HG03457 (cell line): ENCODE results near the gene FAM3A.

Source experiments
- ATAC-seq: cut with Tn5 transposase; IDR thresholded peaks from one replicate; pipeline ENCODE4 v1.9.1; 2021; ENCODE audit warnings: moderate number of reproducible peaks; ENCODE audit not compliant: unreplicated experiment

Gene FAM3A

DNA sequence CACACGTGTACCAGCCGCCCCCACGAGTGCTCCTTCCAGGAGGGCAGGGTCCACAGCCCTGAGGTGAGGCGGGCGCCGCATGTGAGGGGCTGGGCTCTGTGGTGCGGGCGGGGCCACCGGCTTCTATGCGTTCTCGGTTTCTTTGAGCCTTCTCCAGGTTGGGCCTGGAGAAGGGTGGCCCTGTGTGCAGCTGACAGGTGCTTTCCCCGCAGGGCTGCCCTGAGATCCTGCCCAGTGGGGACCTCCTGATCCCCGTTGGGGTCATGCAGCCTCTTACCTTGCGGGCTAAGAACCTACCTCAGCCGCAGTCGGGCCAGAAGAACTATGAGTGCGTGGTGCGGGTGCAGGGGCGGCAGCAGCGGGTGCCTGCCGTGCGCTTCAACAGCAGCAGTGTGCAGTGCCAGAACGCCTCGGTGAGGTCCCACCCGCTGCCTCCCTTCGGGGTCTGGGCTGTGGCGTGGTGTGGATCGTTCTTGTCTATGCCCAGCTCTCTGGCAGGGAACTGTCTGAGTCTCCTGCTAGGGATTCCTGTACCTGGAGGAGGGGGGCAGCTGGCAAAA lies 51.1 kb downstream of the FAM3A start:
- ATAC-seq: no peak

DNA sequence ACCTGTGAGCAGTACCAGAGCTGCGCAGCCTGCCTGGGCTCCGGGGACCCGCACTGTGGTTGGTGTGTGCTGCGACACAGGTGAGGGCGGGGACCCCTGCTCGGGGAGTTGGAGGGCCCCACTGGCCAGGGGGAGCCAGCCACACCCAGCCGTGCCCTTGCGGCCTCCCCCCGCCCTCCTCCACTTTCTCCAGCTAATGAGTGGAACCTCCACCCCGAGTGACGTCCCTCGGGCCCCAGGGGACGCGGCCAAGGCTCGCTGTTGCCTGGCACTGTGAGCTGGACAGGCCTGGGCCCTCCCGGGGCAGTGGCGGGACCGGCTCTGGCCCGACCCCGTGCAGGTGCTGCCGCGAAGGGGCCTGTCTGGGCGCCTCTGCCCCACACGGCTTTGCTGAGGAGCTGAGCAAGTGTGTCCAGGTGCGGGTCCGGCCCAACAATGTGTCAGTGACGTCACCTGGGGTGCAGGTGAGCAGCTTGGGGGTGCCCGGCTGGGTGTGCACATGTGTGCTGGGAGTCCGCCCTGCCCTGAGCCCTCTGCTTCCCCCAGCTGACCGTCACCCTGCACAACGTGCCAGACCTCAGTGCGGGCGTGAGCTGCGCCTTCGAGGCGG lies 52.3 kb downstream of the FAM3A start:
- no peak for ATAC-seq

DNA sequence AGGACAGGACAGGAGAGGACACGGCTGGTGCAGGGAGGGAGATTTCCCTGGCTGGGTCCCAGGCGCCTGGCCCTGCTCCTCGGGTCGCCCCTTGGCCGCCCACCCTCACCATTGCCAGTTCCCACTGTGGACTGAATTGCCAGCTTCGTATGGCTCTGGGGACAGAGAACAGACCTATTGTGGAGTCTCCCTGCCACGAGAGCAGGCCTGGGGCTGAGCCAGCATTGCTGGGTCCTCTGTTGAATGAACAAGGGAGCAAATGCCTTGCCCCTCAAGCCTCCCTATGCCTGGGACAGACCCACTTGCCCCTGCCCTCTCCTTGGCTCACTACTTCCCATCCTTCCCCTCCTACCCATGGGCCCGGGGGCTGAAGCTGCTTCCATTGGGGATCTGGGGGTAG lies 53.6 kb downstream of the FAM3A start:
- no peak for ATAC-seq

DNA sequence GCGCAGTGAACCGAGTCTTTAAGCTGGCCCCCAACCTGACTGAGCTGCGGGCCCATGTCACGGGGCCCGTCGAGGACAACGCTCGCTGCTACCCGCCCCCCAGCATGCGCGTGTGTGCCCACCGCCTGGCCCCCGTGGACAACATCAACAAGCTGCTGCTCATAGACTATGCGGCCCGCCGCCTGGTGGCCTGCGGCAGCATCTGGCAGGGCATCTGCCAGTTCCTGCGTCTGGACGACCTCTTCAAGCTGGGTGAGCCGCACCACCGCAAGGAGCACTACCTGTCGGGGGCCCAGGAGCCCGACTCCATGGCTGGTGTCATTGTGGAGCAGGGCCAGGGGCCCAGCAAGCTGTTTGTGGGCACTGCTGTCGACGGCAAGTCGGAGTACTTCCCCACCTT lies 55.7 kb downstream of the FAM3A start:
- ATAC-seq: no peak

DNA sequence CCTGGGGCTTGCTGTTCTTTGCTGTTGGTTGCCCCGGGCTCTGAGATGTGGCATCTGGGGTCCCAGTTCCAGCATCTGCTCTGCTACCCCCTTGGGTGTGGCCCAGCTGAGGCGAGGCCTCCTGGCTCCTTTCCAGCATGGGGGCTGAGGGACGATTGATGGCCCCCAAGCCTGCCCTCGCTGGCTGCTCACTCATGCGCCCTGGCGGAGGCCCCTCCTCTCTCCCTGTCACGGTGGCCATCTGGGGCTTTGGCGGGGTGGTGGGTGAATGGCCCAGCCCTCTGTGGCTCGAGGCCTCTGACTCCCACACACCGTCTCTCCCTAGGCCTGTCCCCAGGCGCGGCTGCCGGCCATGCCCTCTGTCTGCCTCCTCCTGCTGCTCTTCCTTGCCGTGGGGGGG lies 56.2 kb downstream of the FAM3A start:
- no peak for ATAC-seq

DNA sequence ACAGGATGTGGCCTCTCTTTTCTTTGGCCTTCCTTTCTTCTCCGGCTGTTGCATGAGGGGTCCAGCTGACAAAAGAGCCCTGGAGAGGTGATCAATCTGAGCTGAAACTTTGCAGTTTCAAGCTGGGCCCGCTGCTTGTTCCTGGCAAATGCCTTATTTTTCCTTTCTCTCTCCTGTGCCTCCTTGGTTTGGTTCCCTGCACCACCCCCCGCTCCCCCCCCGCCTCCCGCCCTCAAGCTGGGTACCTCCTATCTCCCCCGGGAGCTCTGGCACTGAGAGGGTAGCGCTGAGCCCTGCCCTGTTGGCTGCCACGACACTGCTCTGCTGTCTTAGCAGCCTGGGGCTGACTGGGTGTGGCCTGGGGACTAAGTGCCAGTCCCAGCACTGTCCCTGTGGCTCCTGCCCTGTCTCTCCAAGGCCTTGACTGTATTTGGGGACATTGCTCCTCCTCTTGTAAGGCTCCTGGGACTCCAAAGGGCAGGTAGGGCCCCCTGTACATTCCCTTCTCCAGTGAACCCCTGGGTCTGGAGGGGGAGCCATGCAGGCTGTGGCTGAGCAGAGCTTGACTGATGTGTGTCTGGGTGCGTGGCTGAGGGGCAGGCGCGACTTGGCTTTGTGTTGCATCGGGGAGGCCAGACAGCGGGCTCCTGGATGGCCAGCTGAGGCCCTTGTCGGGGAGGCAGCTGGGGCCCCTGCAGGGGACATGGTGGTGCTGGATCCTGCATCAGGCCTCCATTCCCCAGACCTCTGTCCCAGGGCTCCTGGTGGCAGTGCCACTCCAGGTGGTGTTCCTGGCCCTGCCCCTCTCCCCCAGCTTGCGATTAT lies 56.9 kb downstream of the FAM3A start:
- ATAC-seq: no peak

DNA sequence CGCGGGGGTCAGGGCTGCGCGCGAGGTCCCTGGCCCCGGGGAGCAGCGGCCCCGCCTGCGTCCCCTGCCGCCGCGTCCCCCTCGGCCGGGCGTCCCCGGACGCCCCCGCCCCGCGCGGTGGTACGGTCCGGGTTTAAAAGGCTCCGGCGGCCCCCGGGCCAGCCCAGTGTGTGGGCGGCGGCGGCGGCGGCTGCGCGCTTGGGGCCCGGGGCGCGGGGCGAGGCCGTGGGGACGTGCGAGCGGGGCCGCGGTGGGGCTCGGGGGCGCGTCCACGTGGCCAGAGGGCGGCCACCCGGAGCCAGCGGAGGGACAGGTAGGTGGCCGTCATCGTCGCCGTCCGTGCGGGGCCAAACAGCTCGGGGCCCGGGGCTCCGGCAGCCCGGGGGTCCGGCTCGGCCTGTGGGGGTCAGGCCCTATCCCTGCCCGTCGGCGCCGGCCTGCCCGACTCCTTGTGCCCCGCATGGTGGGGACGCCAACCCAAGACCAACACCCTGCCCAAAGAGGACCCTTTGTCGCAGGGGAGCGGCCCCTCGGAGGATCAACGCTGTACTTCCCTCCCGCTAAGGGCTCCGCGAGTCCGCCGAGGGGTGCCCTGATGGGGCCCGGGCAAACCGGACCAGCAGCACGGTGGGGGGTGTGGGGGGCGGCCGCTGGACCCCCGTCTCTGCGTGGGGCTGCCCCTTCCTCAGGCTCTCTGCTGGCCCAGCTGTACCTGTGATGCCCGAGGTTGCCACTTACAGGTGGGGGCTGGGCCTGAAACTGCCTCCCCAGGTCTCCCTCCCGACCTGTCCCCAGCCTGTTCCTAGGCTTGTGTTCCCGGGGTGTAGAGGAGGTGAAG lies 57.7 kb downstream of the FAM3A start, which contains the start of gene PLXNA3:
PLXNA3 (plus strand) TSS at position 166 of the 838 bp plus-strand sequence. CDS start 1,903 bp downstream, outside the sequence.
- ATAC-seq: no peak

DNA sequence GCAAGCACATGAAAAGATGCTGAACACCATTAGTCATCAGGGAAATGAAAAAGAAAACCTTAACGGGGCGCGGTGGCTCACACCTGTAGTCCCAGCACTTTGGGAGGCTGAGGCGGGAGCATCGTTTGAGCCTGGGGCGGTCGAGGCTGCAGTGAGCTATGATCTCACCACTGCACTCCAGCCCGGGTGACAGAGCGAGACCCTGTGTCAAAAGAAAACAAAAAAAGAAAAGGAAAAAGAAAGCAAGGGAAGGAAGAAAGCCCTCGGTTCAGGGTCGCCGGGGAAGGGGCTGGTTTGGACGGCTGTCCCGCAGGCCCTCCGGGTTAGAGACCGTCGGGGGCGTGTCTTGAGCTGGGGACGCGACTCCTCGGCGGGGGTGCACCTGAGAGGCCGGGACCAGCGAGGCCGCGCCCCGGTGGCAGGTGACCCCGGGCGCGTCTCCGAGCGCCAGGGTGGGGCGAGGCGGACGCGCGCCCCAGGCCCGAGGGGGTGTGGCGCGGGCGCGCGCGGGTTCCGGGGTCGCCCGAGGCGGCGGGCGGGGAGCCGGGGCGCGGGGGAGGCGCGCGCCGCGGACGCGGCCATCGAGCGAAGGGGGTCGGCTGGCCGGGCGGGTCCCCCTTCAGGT lies 58.4 kb downstream of the FAM3A start:
- no peak for ATAC-seq
